Measurements from ENCODE around the gene WDR27.

The WDR27 gene

DNA sequence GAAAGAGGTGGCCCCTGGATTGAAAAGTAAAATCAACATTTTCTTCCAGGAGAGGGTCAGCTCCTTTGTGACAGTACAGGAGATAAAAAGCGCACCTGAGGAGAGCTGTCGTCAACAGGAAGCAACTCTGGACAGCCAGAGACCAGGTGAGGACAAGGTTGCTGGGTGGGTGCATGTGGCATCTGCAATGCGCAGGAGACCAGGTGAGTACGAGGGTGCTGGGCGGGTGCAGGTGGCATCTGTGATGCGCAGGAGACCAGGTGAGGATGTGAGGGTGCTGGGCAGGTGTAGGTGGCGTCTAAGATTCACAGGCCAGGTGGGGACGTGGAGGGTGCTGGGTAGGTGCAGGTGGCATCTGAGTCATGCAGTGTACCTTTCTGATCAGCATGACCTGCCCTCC is 38.4 kb downstream of the WDR27 start:
- H3K4me3 ChIP-seq (ENCODE audit: low read depth, low read length) = no peak overlapping the region
- H3K9me3 ChIP-seq (ENCODE audit: control insufficient read depth, insufficient read depth, low read depth, low read length) = no peaks in the 10 kb centered on the region
- H3K9ac ChIP-seq (ENCODE audit: low read length) = no peak overlapping the region
- H3K27ac ChIP-seq (ENCODE audit: low read depth, low read length) = no peak overlapping the region
- H3K27me3 ChIP-seq (ENCODE audit: control insufficient read depth, insufficient read depth, low read length) = no peaks in the 10 kb centered on the region
- H3K36me3 ChIP-seq (ENCODE audit: control insufficient read depth, insufficient read depth, low read length) = peaks cover 89% of the 10 kb centered on the region
- H3K4me1 ChIP-seq (ENCODE audit: control insufficient read depth, insufficient read depth, low read length) = peaks cover 7% of the 10 kb centered on the region

GRCh38 chr6:169661391-169661756 is 40.5 kb downstream of the WDR27 start:
- Histone ChIP-seq H3K4me1 (ENCODE audit: control insufficient read depth, insufficient read depth, low read length) (peaks cover 18% of the 10 kb centered on the region; the same call in 1 of the 2 replicates), H3K9ac (ENCODE audit: low read length) (no peak overlapping the region), H3K4me3 (ENCODE audit: low read depth, low read length) (no peak overlapping the region), H3K36me3 (ENCODE audit: control insufficient read depth, insufficient read depth, low read length) (peaks cover 89% of the 10 kb centered on the region), H3K27ac (ENCODE audit: low read depth, low read length) (no peak overlapping the region), H3K9me3 (ENCODE audit: control insufficient read depth, insufficient read depth, low read depth, low read length) (no peaks in the 10 kb centered on the region), H3K27me3 (ENCODE audit: control insufficient read depth, insufficient read depth, low read length) (no peaks in the 10 kb centered on the region)

DNA sequence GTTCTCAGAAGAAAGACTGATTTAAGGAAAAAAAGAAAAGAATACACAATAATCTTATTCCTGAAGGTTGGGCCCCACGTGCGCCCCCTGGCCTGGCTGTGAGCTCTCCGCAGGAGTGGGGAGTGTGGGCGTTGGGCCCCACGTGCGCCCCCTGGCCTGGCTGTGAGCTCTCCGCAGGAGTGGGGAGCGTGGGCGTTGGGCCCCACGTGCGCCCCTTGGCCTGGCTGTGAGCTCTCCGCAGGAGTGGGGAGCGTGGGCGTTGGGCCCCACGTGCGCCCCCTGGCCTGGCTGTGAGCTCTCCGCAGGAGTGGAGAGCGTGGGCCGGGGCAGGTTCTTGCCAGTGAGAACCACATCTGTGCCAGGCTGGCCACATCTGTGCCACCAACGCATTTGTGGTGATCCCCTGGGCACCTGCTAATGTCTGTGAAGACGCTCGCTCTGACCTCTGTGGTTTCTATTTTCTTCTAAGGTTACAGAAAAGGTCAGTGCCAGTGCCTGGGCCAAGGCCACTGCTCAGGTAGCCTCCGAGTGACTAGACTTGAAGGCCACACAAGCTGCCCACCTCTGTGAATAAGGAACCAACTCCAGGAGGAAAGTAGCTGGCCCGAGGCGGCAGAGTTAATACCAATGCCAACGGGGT is 41.0 kb downstream of the WDR27 start:
- Histone ChIP-seq H3K27me3 (ENCODE audit: control insufficient read depth, insufficient read depth, low read length) (no peaks in the 10 kb centered on the region), H3K4me3 (ENCODE audit: low read depth, low read length) (no peak overlapping the region), H3K36me3 (ENCODE audit: control insufficient read depth, insufficient read depth, low read length) (peaks cover 89% of the 10 kb centered on the region), H3K9me3 (ENCODE audit: control insufficient read depth, insufficient read depth, low read depth, low read length) (no peaks in the 10 kb centered on the region), H3K9ac (ENCODE audit: low read length) (no peak overlapping the region), H3K4me1 (ENCODE audit: control insufficient read depth, insufficient read depth, low read length) (peaks cover 20% of the 10 kb centered on the region; the same call in 1 of the 2 replicates), H3K27ac (ENCODE audit: low read depth, low read length) (no peak overlapping the region)

DNA sequence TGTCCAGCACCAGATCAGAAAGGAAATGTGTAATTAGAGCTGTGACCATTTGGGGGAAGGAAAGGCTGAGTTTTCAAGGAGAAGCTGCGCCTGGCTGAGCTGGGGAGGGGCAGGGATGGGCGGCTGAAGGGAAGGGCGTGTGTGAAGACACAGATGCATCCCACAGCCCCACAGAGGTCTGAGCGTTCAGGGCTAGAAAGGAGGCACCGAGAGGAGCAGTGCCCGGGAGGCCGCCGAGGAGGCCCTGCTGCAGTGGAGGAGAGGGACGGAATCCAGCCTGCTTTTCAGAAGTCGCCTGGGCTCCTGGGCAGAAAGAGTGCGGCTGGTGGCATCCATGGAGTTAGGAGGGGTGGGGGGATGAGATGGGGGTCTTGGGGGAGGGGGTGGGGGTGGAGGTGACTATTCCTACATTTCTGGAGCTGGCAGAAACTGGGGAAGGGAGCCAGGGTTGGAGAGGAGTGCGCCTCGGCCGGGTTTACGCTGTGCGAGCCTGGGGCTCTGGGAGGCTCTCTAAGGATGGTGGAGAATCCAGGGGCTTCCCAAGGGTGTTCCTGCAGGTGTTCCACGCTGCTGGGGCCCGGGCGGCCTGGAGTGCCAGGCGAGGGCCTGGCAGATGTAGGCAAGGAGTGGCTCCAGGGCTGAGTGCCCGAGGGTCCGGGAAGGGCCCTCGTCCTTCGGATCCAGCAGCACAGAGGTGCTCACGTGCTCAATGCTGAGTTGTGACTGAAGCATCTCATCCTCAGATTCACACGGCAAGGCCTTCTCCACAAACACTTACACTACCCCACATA is 41.8 kb downstream of the WDR27 start:
- H3K27ac ChIP-seq (ENCODE audit: low read depth, low read length) = no peak overlapping the region

DNA sequence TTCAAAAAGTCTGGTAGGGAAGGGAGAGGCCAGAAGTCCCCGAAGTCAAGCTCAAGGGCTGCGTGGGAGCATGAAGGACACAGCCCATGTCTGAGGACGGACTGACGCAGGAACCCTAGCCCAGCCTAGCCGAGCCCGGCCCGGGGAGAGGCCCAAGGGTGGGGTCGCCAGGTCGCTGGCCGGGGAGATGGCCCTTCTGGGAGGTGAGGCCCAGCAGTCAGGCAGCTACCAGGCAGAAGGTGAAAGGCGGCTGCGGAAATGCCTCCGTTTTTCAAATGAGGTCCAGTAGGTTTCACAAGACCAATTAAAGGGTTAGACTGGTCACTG is 44.6 kb downstream of the WDR27 start:
- no peaks in the 10 kb centered on the region for H3K27me3 ChIP-seq (ENCODE audit: control insufficient read depth, insufficient read depth, low read length)
- peak overlapping the region; percentile 41 for H3K9ac ChIP-seq (ENCODE audit: low read length)
- peaks cover 23% of the 10 kb centered on the region; the same call in 1 of the 2 replicates for H3K4me1 ChIP-seq (ENCODE audit: control insufficient read depth, insufficient read depth, low read length)
- peak overlapping the region; percentile 63; the same call in 1 of the 2 replicates for H3K27ac ChIP-seq (ENCODE audit: low read depth, low read length)
- peaks cover 72% of the 10 kb centered on the region for H3K36me3 ChIP-seq (ENCODE audit: control insufficient read depth, insufficient read depth, low read length)
- no peak overlapping the region for H3K4me3 ChIP-seq (ENCODE audit: low read depth, low read length)
- H3K9me3 ChIP-seq (ENCODE audit: control insufficient read depth, insufficient read depth, low read depth, low read length) = 0 out of 2 replicates have a peak, but pooled peaks cover 7% of the 10 kb centered on the region

More for the DNA sequence above, 41.8 kb downstream of the WDR27 start:
- 0 out of 2 replicates have a peak, but pooled peaks cover 2% of the 10 kb centered on the region for H3K9me3 ChIP-seq (ENCODE audit: control insufficient read depth, insufficient read depth, low read depth, low read length)
- H3K4me1 ChIP-seq (ENCODE audit: control insufficient read depth, insufficient read depth, low read length) = peaks cover 20% of the 10 kb centered on the region; the same call in 1 of the 2 replicates
- H3K4me3 ChIP-seq (ENCODE audit: low read depth, low read length) = no peak overlapping the region
- H3K36me3 ChIP-seq (ENCODE audit: control insufficient read depth, insufficient read depth, low read length) = peaks cover 86% of the 10 kb centered on the region
- no peaks in the 10 kb centered on the region for H3K27me3 ChIP-seq (ENCODE audit: control insufficient read depth, insufficient read depth, low read length)
- no peak overlapping the region for H3K9ac ChIP-seq (ENCODE audit: low read length)

DNA sequence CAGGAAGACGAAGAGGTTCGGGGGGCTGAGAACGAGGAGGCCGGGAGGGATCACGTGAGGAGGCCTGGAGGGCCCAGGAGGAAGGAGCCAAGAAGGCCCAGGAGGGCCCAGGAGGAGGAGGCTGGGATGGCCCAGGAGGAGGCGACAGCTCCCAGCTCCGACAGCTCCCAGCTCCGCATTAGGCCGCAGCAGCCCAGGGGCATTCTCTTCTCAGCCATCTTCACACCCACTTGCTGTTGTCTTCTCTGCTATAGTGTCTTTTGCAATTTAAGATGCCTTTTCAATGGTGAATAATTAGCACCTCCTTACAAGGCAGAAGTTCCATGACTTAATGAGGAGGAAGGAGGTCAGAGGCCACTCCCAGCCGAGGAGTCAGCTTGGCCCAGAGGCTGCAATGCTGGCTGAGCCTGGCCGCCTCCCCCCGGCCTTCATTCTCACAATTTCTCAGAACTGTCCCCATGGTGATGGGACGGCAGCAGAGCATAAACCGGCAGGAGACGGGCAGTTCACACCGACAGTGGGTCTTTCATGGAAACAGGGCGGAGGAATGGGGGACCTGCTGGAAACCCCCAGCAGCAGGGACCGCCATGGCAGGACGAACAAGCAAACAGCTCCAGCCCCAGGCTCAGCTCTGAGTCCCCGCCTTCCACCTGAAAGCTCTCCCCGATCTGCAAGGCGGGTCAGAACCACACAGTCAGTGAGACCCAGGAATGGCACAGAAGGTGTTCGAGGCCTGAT is 45.1 kb downstream of the WDR27 start:
- Histone ChIP-seq H3K27me3 (ENCODE audit: control insufficient read depth, insufficient read depth, low read length) (no peaks in the 10 kb centered on the region), H3K4me1 (ENCODE audit: control insufficient read depth, insufficient read depth, low read length) (peaks cover 23% of the 10 kb centered on the region; the same call in 1 of the 2 replicates), H3K36me3 (ENCODE audit: control insufficient read depth, insufficient read depth, low read length) (peaks cover 71% of the 10 kb centered on the region), H3K9me3 (ENCODE audit: control insufficient read depth, insufficient read depth, low read depth, low read length) (0 out of 2 replicates have a peak, but pooled peaks cover 7% of the 10 kb centered on the region), H3K9ac (ENCODE audit: low read length) (peak overlapping the region; percentile 41), H3K27ac (ENCODE audit: low read depth, low read length) (peak overlapping the region; percentile 63; the same call in 1 of the 2 replicates), H3K4me3 (ENCODE audit: low read depth, low read length) (no peak overlapping the region)

GRCh38 chr6:169654598-169655391 is 47.0 kb downstream of the WDR27 start:
- Histone ChIP-seq H3K27ac (ENCODE audit: low read depth, low read length) (peak overlapping the region; percentile 31; the same call in 1 of the 2 replicates), H3K36me3 (ENCODE audit: control insufficient read depth, insufficient read depth, low read length) (peaks cover 60% of the 10 kb centered on the region), H3K9ac (ENCODE audit: low read length) (peak overlapping the region; percentile 31), H3K4me3 (ENCODE audit: low read depth, low read length) (peak overlapping the region; percentile 63), H3K4me1 (ENCODE audit: control insufficient read depth, insufficient read depth, low read length) (peaks cover 23% of the 10 kb centered on the region; the same call in 1 of the 2 replicates), H3K27me3 (ENCODE audit: control insufficient read depth, insufficient read depth, low read length) (no peaks in the 10 kb centered on the region), H3K9me3 (ENCODE audit: control insufficient read depth, insufficient read depth, low read depth, low read length) (0 out of 2 replicates have a peak, but pooled peaks cover 7% of the 10 kb centered on the region)

DNA sequence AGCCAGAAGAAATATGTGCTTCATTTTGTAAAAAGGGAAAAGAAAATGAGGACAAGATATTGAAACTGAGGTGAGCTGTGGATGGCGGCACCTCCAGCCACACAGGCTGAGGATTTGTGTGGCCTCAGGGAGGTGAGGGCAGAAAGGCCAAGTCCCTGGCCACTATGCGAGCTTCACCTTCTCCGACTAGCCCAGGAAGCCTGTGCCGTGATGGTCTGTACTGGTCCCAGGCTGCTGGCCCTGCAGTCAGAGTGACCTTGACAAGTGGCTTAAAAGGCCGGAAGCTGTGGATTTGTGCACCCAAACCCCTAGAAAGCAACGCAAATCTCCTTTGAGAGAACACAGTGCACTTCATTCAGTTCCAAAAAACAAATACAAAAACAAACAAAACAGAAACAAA is 48.1 kb downstream of the WDR27 start:
- Histone ChIP-seq H3K9me3 (ENCODE audit: control insufficient read depth, insufficient read depth, low read depth, low read length) (0 out of 2 replicates have a peak, but pooled peaks cover 7% of the 10 kb centered on the region), H3K4me1 (ENCODE audit: control insufficient read depth, insufficient read depth, low read length) (peaks cover 19% of the 10 kb centered on the region; the same call in 1 of the 2 replicates), H3K9ac (ENCODE audit: low read length) (no peak overlapping the region), H3K36me3 (ENCODE audit: control insufficient read depth, insufficient read depth, low read length) (peaks cover 50% of the 10 kb centered on the region), H3K27ac (ENCODE audit: low read depth, low read length) (no peak overlapping the region), H3K27me3 (ENCODE audit: control insufficient read depth, insufficient read depth, low read length) (no peaks in the 10 kb centered on the region), H3K4me3 (ENCODE audit: low read depth, low read length) (no peak overlapping the region)

- H3K4me1 ChIP-seq (ENCODE audit: control insufficient read depth, insufficient read depth, low read length) = peaks cover 15% of the 10 kb centered on the region; the same call in 1 of the 2 replicates
- no peaks in the 10 kb centered on the region for H3K27me3 ChIP-seq (ENCODE audit: control insufficient read depth, insufficient read depth, low read length)
- no peak overlapping the region for H3K4me3 ChIP-seq (ENCODE audit: low read depth, low read length)
- no peak overlapping the region for H3K9ac ChIP-seq (ENCODE audit: low read length)
- peaks cover 53% of the 10 kb centered on the region for H3K36me3 ChIP-seq (ENCODE audit: control insufficient read depth, insufficient read depth, low read length)
- H3K27ac ChIP-seq (ENCODE audit: low read depth, low read length) = no peak overlapping the region
- 0 out of 2 replicates have a peak, but pooled peaks cover 7% of the 10 kb centered on the region for H3K9me3 ChIP-seq (ENCODE audit: control insufficient read depth, insufficient read depth, low read depth, low read length)
Measured at GRCh38 chr6:169652896-169653295, 48.9 kb downstream of the WDR27 start.

- H3K4me3 ChIP-seq (ENCODE audit: low read depth, low read length) = no peak overlapping the region
- peaks cover 5% of the 10 kb centered on the region; the same call in 1 of the 2 replicates for H3K4me1 ChIP-seq (ENCODE audit: control insufficient read depth, insufficient read depth, low read length)
- H3K9ac ChIP-seq (ENCODE audit: low read length) = no peak overlapping the region
- no peak overlapping the region for H3K27ac ChIP-seq (ENCODE audit: low read depth, low read length)
- H3K27me3 ChIP-seq (ENCODE audit: control insufficient read depth, insufficient read depth, low read length) = no peaks in the 10 kb centered on the region
- 0 out of 2 replicates have a peak, but pooled peaks cover 7% of the 10 kb centered on the region for H3K9me3 ChIP-seq (ENCODE audit: control insufficient read depth, insufficient read depth, low read depth, low read length)
- H3K36me3 ChIP-seq (ENCODE audit: control insufficient read depth, insufficient read depth, low read length) = peaks cover 47% of the 10 kb centered on the region
Measured at GRCh38 chr6:169651498-169651897, 50.3 kb downstream of the WDR27 start.
